DND-41 (cell line): Measurements from ENCODE around the gene FOSB.

Experiments used
- ATAC-seq: fragments of 200-7000 bp; cut with Tn5 transposase; 3 replicates; pipeline ENCODE4 v1.9.1; 2021; ENCODE audit warnings: low read depth; ENCODE audit not compliant: insufficient read depth
- DNase-seq: peaks from one replicate; pipeline ENCODE4 v3.0.0-alpha.2; 2020
- H2AFZ ChIP-seq: 2 replicates; pipeline ENCODE4 v1.6.0; 2012; ENCODE audit warnings: low read depth, low read length
- H3K27ac ChIP-seq: 2 replicates; pipeline ENCODE4 v1.5.1; 2012; ENCODE audit warnings: low read length, inconsistent platforms
- H3K27me3 ChIP-seq: fragments of 200-600 bp; sonication (generic); 2 replicates; pipeline ENCODE4 v1.6.0; 2012; ENCODE audit warnings: low read length, mild to moderate bottlenecking, inconsistent platforms; ENCODE audit not compliant: insufficient read depth, poor library complexity
- H3K36me3 ChIP-seq: 2 replicates; pipeline ENCODE4 v1.5.1; 2012; ENCODE audit warnings: low read length, inconsistent platforms; ENCODE audit not compliant: insufficient read depth
- H3K4me1 ChIP-seq: 2 replicates; pipeline ENCODE4 v1.5.1; 2012; ENCODE audit warnings: mild to moderate bottlenecking, low read length; ENCODE audit not compliant: insufficient read depth
- H3K4me2 ChIP-seq: 2 replicates; pipeline ENCODE4 v1.6.0; 2012; ENCODE audit warnings: mild to moderate bottlenecking, moderate library complexity, low read length, inconsistent platforms; ENCODE audit not compliant: insufficient read depth
- H3K4me3 ChIP-seq, 2 experiments: fragments of 200-600 bp in 1 of 2; shearing (Covaris generic) in 1 of 2; 2 replicates each; pipeline ENCODE4 v1.5.1; 2012 to 2016; ENCODE audit warnings: inconsistent platforms in 2 of 2, low read length in 2 of 2, mild to moderate bottlenecking in 2 of 2, low read depth in 1 of 2, moderate library complexity in 1 of 2
- H3K79me2 ChIP-seq: 2 replicates; pipeline ENCODE4 v1.6.0; 2012; ENCODE audit warnings: low read length, inconsistent platforms; ENCODE audit not compliant: insufficient read depth
- H3K9ac ChIP-seq: 2 replicates; pipeline ENCODE4 v1.6.0; 2012; ENCODE audit warnings: low read depth, mild to moderate bottlenecking, inconsistent platforms, low read length, moderate library complexity
- H3K9me3 ChIP-seq: 2 replicates; pipeline ENCODE4 v1.5.1; 2012; ENCODE audit warnings: low read length, moderate library complexity, mild to moderate bottlenecking, inconsistent platforms; ENCODE audit not compliant: insufficient read depth, severe bottlenecking
- H4K20me1 ChIP-seq: 2 replicates; pipeline ENCODE4 v1.6.0; 2012; ENCODE audit warnings: low read length; ENCODE audit not compliant: insufficient read depth
- EZH2 ChIP-seq: IDR thresholded peaks from 3 replicates; pipeline ENCODE4 v1.6.1; 2012; ENCODE audit warnings: borderline replicate concordance, low read depth, mild to moderate bottlenecking, moderate library complexity, low read length, inconsistent platforms; ENCODE audit not compliant: severe bottlenecking
- TF ChIP-seq, protein P1 (sequence below): IDR thresholded peaks from 2 replicates; pipeline ENCODE4 v1.5.1; 2012; ENCODE audit warnings: borderline replicate concordance, low read length, moderate library complexity, mild to moderate bottlenecking; ENCODE audit not compliant: poor library complexity, severe bottlenecking; ENCODE audit errors: extremely low read depth

FOSB gene

DNA sequence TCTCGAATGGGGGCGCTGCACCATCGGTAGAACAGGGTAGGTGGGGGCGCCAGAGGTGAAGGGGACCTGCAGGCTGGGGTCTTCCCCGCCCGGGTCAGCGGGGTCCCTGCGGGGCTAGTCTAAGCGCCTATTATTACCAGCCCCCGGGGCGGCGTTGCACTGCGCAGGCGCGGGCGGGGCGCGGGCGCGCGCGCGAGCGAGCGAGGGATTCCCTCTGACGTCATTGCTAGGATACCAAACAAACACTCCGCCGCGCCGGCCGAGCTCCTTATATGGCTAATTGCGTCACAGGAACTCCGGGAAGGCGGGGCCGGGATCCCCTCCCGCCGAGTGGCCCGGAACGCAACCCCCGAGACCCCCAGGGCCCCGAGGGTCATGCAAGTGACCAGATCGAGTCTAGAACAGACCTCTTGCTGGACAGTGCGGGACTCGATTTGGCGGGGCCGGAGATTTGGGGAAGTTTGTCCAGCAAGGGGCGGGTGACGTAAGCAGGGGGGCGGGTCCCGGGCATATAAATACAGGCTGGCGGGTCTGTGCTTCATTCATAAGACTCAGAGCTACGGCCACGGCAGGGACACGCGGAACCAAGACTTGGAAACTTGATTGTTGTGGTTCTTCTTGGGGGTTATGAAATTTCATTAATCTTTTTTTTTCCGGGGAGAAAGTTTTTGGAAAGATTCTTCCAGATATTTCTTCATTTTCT is at the start of gene FOSB:
Gene FOSB, plus strand, starts transcription at position 541 of the 703 bp plus-strand sequence. CDS start 591 bp downstream, outside the sequence.
- Histone ChIP-seq H3K4me3 (peak within 1 kb of the TSS; percentile 33 to 88; a peak in 3 of 4 replicates), H3K27me3 (peaks cover 5% of the 10 kb centered on the region)
- ATAC-seq: peak; percentile 18; the same call in 1 of the 3 replicates

DNA sequence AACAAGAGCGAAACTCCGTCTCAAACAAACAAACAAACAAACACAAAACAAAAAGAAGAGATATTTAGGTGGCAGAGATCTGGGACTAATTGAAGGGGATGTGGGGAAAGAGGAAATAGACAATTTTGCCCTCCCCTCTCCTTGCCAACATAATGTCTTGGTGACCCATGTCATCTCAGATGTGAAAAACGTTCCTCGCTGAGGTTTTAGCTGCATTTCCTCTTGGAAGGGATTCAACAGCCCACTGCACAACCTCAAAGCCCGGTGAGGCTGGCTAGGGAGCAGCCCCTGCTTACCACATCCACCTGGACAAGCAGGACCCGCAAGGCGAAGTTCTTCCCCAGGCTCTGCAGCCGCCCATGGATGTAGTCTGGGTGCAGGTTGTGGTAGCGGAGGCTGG is 49.0 kb upstream of the FOSB start:
- H3K36me3 ChIP-seq: peaks cover 37% of the 10 kb centered on the region
- H3K4me1 ChIP-seq: peaks cover 32% of the 10 kb centered on the region
- H3K4me2 ChIP-seq: no peak overlapping the region
- ATAC-seq (no peak), DNase-seq (no peak)
- no peaks in the 10 kb centered on the region for H3K9me3 ChIP-seq
- peaks cover 11% of the 10 kb centered on the region for H3K79me2 ChIP-seq
- H3K4me3 ChIP-seq: no peak overlapping the region
- H3K9ac ChIP-seq: no peak overlapping the region
- peaks cover 3% of the 10 kb centered on the region; the same call in 1 of the 2 replicates for H4K20me1 ChIP-seq
- no peak overlapping the region for H3K27ac ChIP-seq
- no peaks in the 10 kb centered on the region for H3K27me3 ChIP-seq
- no peak for TF ChIP-seq EZH2
- TF ChIP-seq, protein P1, sequence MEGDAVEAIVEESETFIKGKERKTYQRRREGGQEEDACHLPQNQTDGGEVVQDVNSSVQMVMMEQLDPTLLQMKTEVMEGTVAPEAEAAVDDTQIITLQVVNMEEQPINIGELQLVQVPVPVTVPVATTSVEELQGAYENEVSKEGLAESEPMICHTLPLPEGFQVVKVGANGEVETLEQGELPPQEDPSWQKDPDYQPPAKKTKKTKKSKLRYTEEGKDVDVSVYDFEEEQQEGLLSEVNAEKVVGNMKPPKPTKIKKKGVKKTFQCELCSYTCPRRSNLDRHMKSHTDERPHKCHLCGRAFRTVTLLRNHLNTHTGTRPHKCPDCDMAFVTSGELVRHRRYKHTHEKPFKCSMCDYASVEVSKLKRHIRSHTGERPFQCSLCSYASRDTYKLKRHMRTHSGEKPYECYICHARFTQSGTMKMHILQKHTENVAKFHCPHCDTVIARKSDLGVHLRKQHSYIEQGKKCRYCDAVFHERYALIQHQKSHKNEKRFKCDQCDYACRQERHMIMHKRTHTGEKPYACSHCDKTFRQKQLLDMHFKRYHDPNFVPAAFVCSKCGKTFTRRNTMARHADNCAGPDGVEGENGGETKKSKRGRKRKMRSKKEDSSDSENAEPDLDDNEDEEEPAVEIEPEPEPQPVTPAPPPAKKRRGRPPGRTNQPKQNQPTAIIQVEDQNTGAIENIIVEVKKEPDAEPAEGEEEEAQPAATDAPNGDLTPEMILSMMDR: no peak
- H2AFZ ChIP-seq: no peak overlapping the region

More for the DNA sequence above, at the start of gene FOSB:
- Histone ChIP-seq H3K9ac (peak within 1 kb of the TSS; percentile 58), H3K9me3 (no peaks in the 10 kb centered on the region), H3K4me1 (peaks cover 36% of the 10 kb centered on the region), H3K36me3 (no peaks in the 10 kb centered on the region), H3K4me2 (peak within 1 kb of the TSS; percentile 99), H2AFZ (peak within 1 kb of the TSS; percentile 86), H3K27ac (peak within 1 kb of the TSS; percentile 32; the same call in 1 of the 2 replicates), H3K79me2 (no peaks in the 10 kb centered on the region), H4K20me1 (peaks cover 14% of the 10 kb centered on the region)
- TF ChIP-seq EZH2: no peak
- TF ChIP-seq, protein P1: no peak
- DNase-seq: peak; percentile 90

DNA sequence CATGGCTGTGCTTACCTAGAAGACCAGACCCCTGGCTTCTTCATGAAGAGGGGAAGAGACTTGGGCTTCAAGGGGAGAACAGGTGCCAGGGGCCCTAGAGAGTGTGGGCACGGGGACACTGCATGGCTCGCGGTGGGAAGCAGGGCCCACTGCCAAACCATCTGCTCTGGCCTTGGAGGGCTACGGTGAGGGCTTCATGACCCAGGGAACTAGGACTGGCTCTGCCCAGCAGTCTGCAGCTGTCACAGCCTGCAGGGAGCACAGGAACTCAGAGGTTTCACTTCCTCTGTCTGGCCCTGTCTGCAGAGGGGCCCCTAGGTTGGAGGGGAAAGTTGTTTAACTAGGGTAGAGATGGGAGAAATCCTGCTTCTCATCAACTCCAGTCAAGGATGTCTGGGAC is 48.4 kb upstream of the FOSB start:
- TF ChIP-seq, protein P1: no peak
- no peak for TF ChIP-seq EZH2
- Histone ChIP-seq H3K79me2 (peaks cover 11% of the 10 kb centered on the region), H4K20me1 (peaks cover 3% of the 10 kb centered on the region; the same call in 1 of the 2 replicates), H3K36me3 (peaks cover 31% of the 10 kb centered on the region), H3K4me1 (peaks cover 38% of the 10 kb centered on the region), H3K9ac (no peak overlapping the region), H3K9me3 (no peaks in the 10 kb centered on the region), H2AFZ (no peak overlapping the region), H3K4me2 (no peak overlapping the region), H3K4me3 (no peak overlapping the region), H3K27me3 (no peaks in the 10 kb centered on the region), H3K27ac (peak overlapping the region; percentile 29; the same call in 1 of the 2 replicates)
- DNase-seq: peak; percentile 36
- ATAC-seq: peak; percentile 48; the same call in 2 of the 3 replicates

DNA sequence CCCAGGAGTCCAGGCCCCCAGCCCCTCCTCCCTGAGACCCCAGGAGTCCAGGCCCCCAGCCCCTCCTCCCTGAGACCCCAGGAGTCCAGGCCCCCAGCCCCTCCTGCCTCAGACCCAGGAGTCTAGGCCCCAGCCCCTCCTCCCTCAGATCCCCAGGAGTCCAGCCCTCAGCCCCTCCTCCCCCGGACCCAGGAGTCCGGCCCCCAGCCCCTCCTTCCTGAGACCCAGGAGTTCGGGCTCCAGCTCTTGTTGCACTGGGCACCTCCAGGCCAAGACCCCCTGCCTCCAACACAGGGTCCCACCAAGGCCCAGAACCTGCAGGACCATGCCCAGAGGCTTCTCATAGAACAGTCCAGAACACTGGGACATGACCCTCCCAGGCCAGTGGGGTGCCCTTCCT is 47.9 kb upstream of the FOSB start:
- H2AFZ ChIP-seq: no peak overlapping the region
- H3K27me3 ChIP-seq: no peaks in the 10 kb centered on the region
- no peak overlapping the region for H3K4me2 ChIP-seq
- peaks cover 3% of the 10 kb centered on the region; the same call in 1 of the 2 replicates for H4K20me1 ChIP-seq
- H3K27ac ChIP-seq: no peak overlapping the region
- ATAC-seq (no peak), DNase-seq (no peak)
- H3K4me3 ChIP-seq: no peak overlapping the region
- H3K9me3 ChIP-seq: no peaks in the 10 kb centered on the region
- H3K36me3 ChIP-seq: peaks cover 27% of the 10 kb centered on the region
- TF ChIP-seq, protein P1: no peak
- TF ChIP-seq EZH2: no peak
- H3K4me1 ChIP-seq: peaks cover 40% of the 10 kb centered on the region
- H3K9ac ChIP-seq: no peak overlapping the region
- peaks cover 11% of the 10 kb centered on the region for H3K79me2 ChIP-seq
